Measurements from ENCODE around the gene RNU5D-1. TPM values are rescaled to one million over a fixed set of nuclear protein-coding genes. Genes with fewer than 3 reads are reported as not detected.

Gene RNU5D-1
- not detected for total RNA-seq (2013)
- polyA plus RNA-seq: not detected
- polyA minus RNA-seq: not detected in 2 replicates
- 4.0 to 61.0 (median 6.6) reads per million in 11 experiments for total RNA-seq

GRCh38 chr1:44730741-44731512 is at the start of gene RNU5D-1:
TSS of gene RNU5D-1 (minus strand) at chr1:44731170.
- intact Hi-C loops (cut with micrococcal nuclease): loop anchor here (2.0 to 5.0 kb wide), 3 partner anchors 44 to 571 kb away; partner anchors contain the start of gene RPS8 (in 1 of the 2)
- peaks cover 45% of the 10 kb centered on the region for H3K4me1 Mint-ChIP-seq
- H2AFZ ChIP-seq (ENCODE audit: insufficient read depth, low read depth, low read length, poor library complexity, severe bottlenecking): peak within 1 kb of the TSS; percentile 74
- peak within 1 kb of the TSS; percentile 99 to 100 (median 100) for H3K27ac Mint-ChIP-seq
- no peaks in the 10 kb centered on the region for H4K20me1 ChIP-seq (ENCODE audit: insufficient read depth, low read length)
- H3K4me2 ChIP-seq (replicated peaks; ENCODE audit: extremely low read depth, low read length, poor library complexity, severe bottlenecking): peak within 1 kb of the TSS; percentile 63
- no peaks in the 10 kb centered on the region for H3K36me3 ChIP-seq (replicated peaks in 1 of 2; ENCODE audit: control insufficient read depth in 1 of 2, insufficient read depth in 2 of 2, low read length in 2 of 2)
- no peaks in the 10 kb centered on the region for H3K9me3 ChIP-seq (replicated peaks in 1 of 2; ENCODE audit: control insufficient read depth in 1 of 2, insufficient read depth in 1 of 2, low read length in 2 of 2)
- peaks cover 37 to 40% of the 10 kb centered on the region in 2 donors for H3K4me1 ChIP-seq (ENCODE audit: control insufficient read depth in 1 of 2, insufficient read depth in 2 of 2, low read length in 2 of 2)
- H3K4me3 Mint-ChIP-seq: peak within 1 kb of the TSS; percentile 32 to 82
- H3K4me3 ChIP-seq (replicated peaks in 1 of 3; ENCODE audit: low read depth in 2 of 3, low read length in 3 of 3): peak within 1 kb of the TSS; percentile 29 to 54 (median 40)
- H3K9ac ChIP-seq (ENCODE audit: insufficient read depth, low read length, poor library complexity, severe bottlenecking): peak within 1 kb of the TSS; percentile 95
- H3K36me3 Mint-ChIP-seq: no peaks in the 10 kb centered on the region
- H3K9me3 Mint-ChIP-seq: peaks cover 0 to 3% (median 0%) of the 10 kb centered on the region in 7 donors
- peak; percentile 93 to 98 (median 97) for DNase-seq
- peak within 1 kb of the TSS; percentile 75 to 100 for H3K27ac ChIP-seq (ENCODE audit: low read depth in 1 of 2, low read length in 2 of 2)
- TF ChIP-seq CTCF (IDR thresholded peaks at IDR 0.05): peak; percentile 90
- no peaks in the 10 kb centered on the region for H3K79me2 ChIP-seq (ENCODE audit: insufficient read depth, low read length)
- 0% methylated on average over 7 of the region's 19 CpGs for WGBS (ENCODE audit: insufficient coverage)
- peaks cover 0 to 5% (median 0%) of the 10 kb centered on the region in 3 donors for H3K27me3 Mint-ChIP-seq (ENCODE audit: low read depth in 3 of 3)
- no peaks in the 10 kb centered on the region for H3K27me3 ChIP-seq (ENCODE audit: control insufficient read depth in 2 of 2, insufficient read depth in 2 of 2, low read length in 2 of 2)

DNA sequence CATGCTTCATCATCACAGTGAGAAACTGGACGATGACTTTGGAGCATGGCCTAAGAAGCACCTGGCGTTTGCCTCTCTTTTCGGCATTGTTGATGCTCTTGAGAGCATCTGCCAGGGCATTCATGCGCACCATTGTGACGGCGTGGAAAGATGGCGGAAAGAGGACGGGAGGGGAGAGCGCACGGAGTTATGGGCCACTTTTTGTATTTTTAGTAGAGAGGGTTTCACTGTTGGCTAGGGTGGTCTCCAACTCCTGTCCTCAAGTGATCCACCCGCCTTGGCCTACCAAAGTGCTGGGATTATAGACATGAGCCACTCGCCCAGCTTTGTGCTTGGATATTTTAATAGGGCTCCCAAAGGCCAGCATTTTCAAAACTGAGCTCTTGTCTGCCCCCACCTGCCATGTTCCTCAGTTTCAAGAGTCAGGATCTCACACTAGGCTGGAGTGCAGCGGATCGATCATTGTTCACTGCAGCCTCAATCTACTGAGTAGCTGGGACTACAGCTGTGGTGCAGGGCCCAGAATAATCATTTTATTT is 49.7 kb upstream of the RNU5D-1 start:
- H3K79me2 ChIP-seq (ENCODE audit: insufficient read depth, low read length): peaks cover 31% of the 10 kb centered on the region
- DNase-seq: no peak
- 95% methylated on average over 11 of the region's 14 CpGs for whole genome bisulfite sequencing (ENCODE audit: insufficient coverage)
- H3K4me1 ChIP-seq (ENCODE audit: control insufficient read depth in 1 of 2, insufficient read depth in 2 of 2, low read length in 2 of 2): peaks cover 27 to 36% of the 10 kb centered on the region in 2 donors
- Mint-ChIP-seq H3K4me3 (no peak overlapping the region), H3K4me1 (peaks cover 48% of the 10 kb centered on the region), H3K27ac (no peak overlapping the region), H3K36me3 (peaks cover 52 to 57% of the 10 kb centered on the region in 2 donors), H3K27me3 (ENCODE audit: low read depth in 3 of 3) (peaks cover 7 to 13% (median 9%) of the 10 kb centered on the region in 3 donors), H3K9me3 (no peaks in the 10 kb centered on the region)
- no peaks in the 10 kb centered on the region for H3K9me3 ChIP-seq (replicated peaks in 1 of 2; ENCODE audit: control insufficient read depth in 1 of 2, insufficient read depth in 1 of 2, low read length in 2 of 2)
- no peak overlapping the region for H3K9ac ChIP-seq (ENCODE audit: insufficient read depth, low read length, poor library complexity, severe bottlenecking)
- no peaks in the 10 kb centered on the region for H3K27me3 ChIP-seq (ENCODE audit: control insufficient read depth in 2 of 2, insufficient read depth in 2 of 2, low read length in 2 of 2)
- H3K27ac ChIP-seq (ENCODE audit: low read depth in 1 of 2, low read length in 2 of 2): no peak overlapping the region
- H4K20me1 ChIP-seq (ENCODE audit: insufficient read depth, low read length): peaks cover 45% of the 10 kb centered on the region
- H2AFZ ChIP-seq (ENCODE audit: insufficient read depth, low read depth, low read length, poor library complexity, severe bottlenecking): no peak overlapping the region
- H3K4me2 ChIP-seq (replicated peaks; ENCODE audit: extremely low read depth, low read length, poor library complexity, severe bottlenecking): no peak overlapping the region
- no peak overlapping the region for H3K4me3 ChIP-seq (replicated peaks in 1 of 3; ENCODE audit: low read depth in 2 of 3, low read length in 3 of 3)
- no peak for TF ChIP-seq CTCF (IDR thresholded peaks at IDR 0.05)
- H3K36me3 ChIP-seq (replicated peaks in 1 of 2; ENCODE audit: control insufficient read depth in 1 of 2, insufficient read depth in 2 of 2, low read length in 2 of 2): peaks cover 32 to 54% of the 10 kb centered on the region in 2 donors
- intact Hi-C loops (cut with micrococcal nuclease): loop anchor here in 1 of 2 donors (10.0 kb wide), 1 partner anchor 234 kb away; the partner anchor contains the start of genes HECTD3 and UROD

All from CD14-positive monocyte (primary cell).